NB4 (cell line): ENCODE results near the gene TCF12.

Experiments
- DNase-seq: peaks from one replicate; pipeline ENCODE4 v3.0.0; 2010; ENCODE audit warnings: low read depth
- H3K4me3 ChIP-seq: one replicate; pipeline ENCODE4 v1.5.1; 2011; ENCODE audit warnings: mild to moderate bottlenecking, low read depth, low read length, moderate library complexity
- CTCF ChIP-seq: IDR thresholded peaks from one replicate; pipeline ENCODE4 v1.5.1; 2012; ENCODE audit warnings: low read depth, low read length
- MAX ChIP-seq: IDR thresholded peaks from 2 replicates; pipeline ENCODE4 v1.6.1; 2011; ENCODE audit warnings: low read depth, low read length
- MYC ChIP-seq: IDR thresholded peaks from 2 replicates; pipeline ENCODE4 v1.6.1; 2011; ENCODE audit warnings: low read depth, low read length
- POLR2A ChIP-seq: IDR thresholded peaks from 2 replicates; pipeline ENCODE4 v1.6.1; 2011; ENCODE audit warnings: mild to moderate bottlenecking; ENCODE audit not compliant: insufficient read length; ENCODE audit errors: extremely low read depth

TCF12 gene

GRCh38 chr15:57310876-57311275 lies 392.4 kb downstream of the TCF12 start:
- TF ChIP-seq MYC: no peak
- TF ChIP-seq POLR2A: no peak
- no peak for TF ChIP-seq CTCF
- TF ChIP-seq MAX: no peak
- no peak overlapping the region for H3K4me3 ChIP-seq
- no peak for DNase-seq

- no peak for TF ChIP-seq POLR2A
- no peak for TF ChIP-seq CTCF
- TF ChIP-seq MYC: no peak
- no peak for TF ChIP-seq MAX
- no peak for DNase-seq
- no peak overlapping the region for H3K4me3 ChIP-seq
Observed at GRCh38 chr15:57312006-57312317, 393.5 kb downstream of the TCF12 start.

GRCh38 chr15:57312318-57313133 lies 394.1 kb downstream of the TCF12 start:
- no peak overlapping the region for H3K4me3 ChIP-seq
- DNase-seq: no peak
- TF ChIP-seq POLR2A (no peak), MYC (no peak), CTCF (no peak), MAX (no peak)

- no peak for DNase-seq
- no peak overlapping the region for H3K4me3 ChIP-seq
- TF ChIP-seq POLR2A (no peak), MAX (no peak), CTCF (no peak), MYC (no peak)
Observed at GRCh38 chr15:57313134-57313483, 394.7 kb downstream of the TCF12 start.

GRCh38 chr15:57314221-57314620 lies 395.8 kb downstream of the TCF12 start:
- TF ChIP-seq POLR2A (no peak), MYC (no peak), MAX (no peak), CTCF (no peak)
- DNase-seq: no peak

GRCh38 chr15:57316451-57316850 lies 398.0 kb downstream of the TCF12 start:
- TF ChIP-seq MYC (no peak), MAX (no peak), POLR2A (no peak), CTCF (no peak)
- DNase-seq: no peak
- no peak overlapping the region for H3K4me3 ChIP-seq

More at GRCh38 chr15:57314221-57314620, 395.8 kb downstream of the TCF12 start:
- no peak overlapping the region for H3K4me3 ChIP-seq
